Neural cell (in vitro differentiated cells): ENCODE results near the gene CERS3. TPM values are rescaled to one million over a fixed set of nuclear protein-coding genes. Genes with fewer than 3 reads are reported as not detected.

Source experiments
- H2AFZ ChIP-seq: fragments of 200-600, 300-800 bp; sonication (generic), shearing (Covaris generic); 2 replicates; pipeline ENCODE4 v1.6.0; 2014; ENCODE audit warnings: low read depth, mild to moderate bottlenecking, antibody characterized with exemption, low read length, moderate library complexity
- H3F3A ChIP-seq: fragments of 200-600 bp; shearing (Covaris generic); 2 replicates; pipeline ENCODE4 v1.6.1; 2016; ENCODE audit warnings: mild to moderate bottlenecking, moderate library complexity, mixed read lengths, antibody characterized with exemption, low read length; ENCODE audit not compliant: insufficient read depth, poor library complexity, severe bottlenecking
- H3K27ac ChIP-seq: fragments of 200-600, 300-800 bp; sonication (generic), shearing (Covaris generic); 2 replicates; pipeline ENCODE4 v1.5.1; 2014; ENCODE audit warnings: mild to moderate bottlenecking, low read length, moderate library complexity
- H3K27me3 ChIP-seq: fragments of 300-800, 200-600 bp; sonication (generic), shearing (Covaris generic); 2 replicates; pipeline ENCODE4 v1.6.0; 2014; ENCODE audit warnings: mild to moderate bottlenecking, low read depth, low read length, moderate library complexity; ENCODE audit not compliant: insufficient read depth
- H3K36me3 ChIP-seq: fragments of 300-800, 200-600 bp; sonication (generic), shearing (Covaris generic); 2 replicates; pipeline ENCODE4 v1.5.1; 2014; ENCODE audit warnings: mild to moderate bottlenecking, antibody characterized with exemption, low read length, moderate library complexity; ENCODE audit not compliant: insufficient read depth
- H3K4me2 ChIP-seq: fragments of 300-800, 200-600 bp; sonication (generic), shearing (Covaris generic); 2 replicates; pipeline ENCODE4 v1.6.0; 2014; ENCODE audit warnings: mild to moderate bottlenecking, low read length
- H3K4me3 ChIP-seq: fragments of 300-800, 200-600 bp; sonication (generic), shearing (Covaris generic); 2 replicates; pipeline ENCODE4 v1.5.1; 2014; ENCODE audit warnings: mild to moderate bottlenecking, low read length, moderate library complexity
- H3K79me2 ChIP-seq: fragments of 200-600 bp; shearing (Covaris generic); replicated peaks from 2 replicates; pipeline ENCODE4 v1.6.0; 2014; ENCODE audit warnings: mild to moderate bottlenecking, low read length, moderate library complexity; ENCODE audit not compliant: insufficient read depth
- H3K9ac ChIP-seq: fragments of 300-800, 200-600 bp; sonication (generic), shearing (Covaris generic); 2 replicates; pipeline ENCODE4 v1.6.1; 2016; ENCODE audit warnings: mild to moderate bottlenecking, low read length, mixed read lengths
- H3K9me2 ChIP-seq: fragments of 200-600 bp; shearing (Covaris generic); 2 replicates; pipeline ENCODE4 v1.6.1; 2016; ENCODE audit warnings: mild to moderate bottlenecking, low read length, mixed read lengths; ENCODE audit not compliant: insufficient read depth
- H3K9me3 ChIP-seq: fragments of 200-600, 300-800 bp; sonication (generic), shearing (Covaris generic); 2 replicates; pipeline ENCODE4 v1.6.1; 2016; ENCODE audit warnings: mild to moderate bottlenecking, mixed run types, low read length, moderate library complexity, mixed read lengths
- H4K20me1 ChIP-seq: fragments of 200-600 bp; shearing (Covaris generic); 2 replicates; pipeline ENCODE4 v1.6.1; 2016; ENCODE audit warnings: mild to moderate bottlenecking, mixed run types; ENCODE audit not compliant: insufficient read depth
- CTCF ChIP-seq: fragments of 450-650 bp; IDR thresholded peaks from 2 replicates; pipeline ENCODE4 v1.5.1; 2014; ENCODE audit warnings: antibody characterized with exemption, mild to moderate bottlenecking, moderate library complexity; ENCODE audit not compliant: poor library complexity, severe bottlenecking
- EP300 ChIP-seq: fragments of 450-650 bp; conservative IDR thresholded peaks from 2 replicates; pipeline ENCODE4 v1.6.1; 2014; ENCODE audit warnings: antibody characterized with exemption, mild to moderate bottlenecking, moderate library complexity; ENCODE audit not compliant: poor library complexity, severe bottlenecking
- EZH2 ChIP-seq: fragments of 200-600, 300-800 bp; shearing (Covaris generic), sonication (generic); IDR thresholded peaks from 2 replicates; pipeline ENCODE4 v1.6.1; 2014; ENCODE audit warnings: antibody characterized with exemption, low read length, borderline replicate concordance, mild to moderate bottlenecking; ENCODE audit not compliant: insufficient read depth, poor library complexity, severe bottlenecking
- MXI1 ChIP-seq: fragments of 450-650 bp; conservative IDR thresholded peaks from 2 replicates; pipeline ENCODE4 v1.6.1; 2014; ENCODE audit warnings: antibody characterized with exemption, mild to moderate bottlenecking; ENCODE audit not compliant: poor library complexity, severe bottlenecking
- POLR2AphosphoS5 ChIP-seq: IDR thresholded peaks from 2 replicates; pipeline ENCODE4 v1.6.1; 2012
- RAD21 ChIP-seq: fragments of 450-650 bp; conservative IDR thresholded peaks from 2 replicates; pipeline ENCODE4 v1.6.1; 2014; ENCODE audit warnings: antibody characterized with exemption, mild to moderate bottlenecking, moderate library complexity
- REST ChIP-seq: IDR thresholded peaks from 2 replicates; pipeline ENCODE4 v1.6.1; 2012; ENCODE audit warnings: borderline replicate concordance
- SMC3 ChIP-seq: fragments of 450-650 bp; conservative IDR thresholded peaks from 2 replicates; pipeline ENCODE4 v1.6.1; 2014; ENCODE audit warnings: antibody characterized with exemption, mild to moderate bottlenecking, moderate library complexity; ENCODE audit not compliant: poor library complexity
- TAF1 ChIP-seq: IDR thresholded peaks from 2 replicates; pipeline ENCODE4 v1.6.1; 2012; ENCODE audit warnings: low read depth
- polyA plus RNA-seq: library from polyadenylated mRNA; depleted of rRNA; stranded (reverse); fragments of >200 nt; gene quantifications from 2 replicates; pipeline ENCODE4 v1.2.3, GENCODE V29; 2014

CERS3 gene
- polyA plus RNA-seq, 1 donor from 2014 or later, result 0.27 TPM

GRCh38 chr15:100570735-100571313 is 42.1 kb upstream of the CERS3 start:
- Histone ChIP-seq H4K20me1 (no peaks in the 10 kb centered on the region), H3K4me2 (no peak overlapping the region), H3K79me2 (no peaks in the 10 kb centered on the region), H3K4me3 (no peak overlapping the region), H3K27ac (no peak overlapping the region), H3K27me3 (no peaks in the 10 kb centered on the region), H2AFZ (no peak overlapping the region), H3K9ac (no peak overlapping the region), H3K9me2 (no peaks in the 10 kb centered on the region), H3K9me3 (no peaks in the 10 kb centered on the region), H3K36me3 (no peaks in the 10 kb centered on the region), H3F3A (peaks cover 4% of the 10 kb centered on the region)
- TF ChIP-seq REST, result no peak
- TF ChIP-seq CTCF, result no peak
- TF ChIP-seq EZH2, result no peak
- TF ChIP-seq EP300, result no peak
- TF ChIP-seq TAF1, result no peak
- TF ChIP-seq SMC3, result no peak
- no peak for TF ChIP-seq RAD21
- no peak for TF ChIP-seq MXI1
- no peak for TF ChIP-seq POLR2AphosphoS5

GRCh38 chr15:100570275-100570674 is 41.5 kb upstream of the CERS3 start:
- H3K4me3 ChIP-seq, result no peak overlapping the region
- H3K9me3 ChIP-seq, result no peaks in the 10 kb centered on the region
- H3K9me2 ChIP-seq, result no peaks in the 10 kb centered on the region
- H3K27me3 ChIP-seq, result no peaks in the 10 kb centered on the region
- no peak overlapping the region for H2AFZ ChIP-seq
- no peak for TF ChIP-seq CTCF
- TF ChIP-seq TAF1, result no peak
- no peak for TF ChIP-seq EZH2
- TF ChIP-seq MXI1, result no peak
- TF ChIP-seq RAD21, result no peak
- no peak overlapping the region for H3K4me2 ChIP-seq
- H3K27ac ChIP-seq, result no peak overlapping the region
- no peaks in the 10 kb centered on the region for H3K79me2 ChIP-seq
- H3F3A ChIP-seq, result peaks cover 4% of the 10 kb centered on the region
- no peak overlapping the region for H3K9ac ChIP-seq
- H3K36me3 ChIP-seq, result no peaks in the 10 kb centered on the region
- no peaks in the 10 kb centered on the region for H4K20me1 ChIP-seq
